AG10803 (cell line): ENCODE measurements around the gene KRABD2.

Experiments used
- DNase-seq: peaks from one replicate; pipeline ENCODE4 v3.0.0; 2010; ENCODE audit warnings: low read depth
- H3K4me3 ChIP-seq: 2 replicates; pipeline ENCODE4 v1.5.1; 2011; ENCODE audit warnings: mild to moderate bottlenecking, low read length, control low read depth
- TF ChIP-seq, protein P1 (sequence below): conservative IDR thresholded peaks from 2 replicates; pipeline ENCODE4 v1.5.1; 2011; ENCODE audit warnings: mild to moderate bottlenecking, low read length, control low read depth, inconsistent platforms

KRABD2 gene

DNA sequence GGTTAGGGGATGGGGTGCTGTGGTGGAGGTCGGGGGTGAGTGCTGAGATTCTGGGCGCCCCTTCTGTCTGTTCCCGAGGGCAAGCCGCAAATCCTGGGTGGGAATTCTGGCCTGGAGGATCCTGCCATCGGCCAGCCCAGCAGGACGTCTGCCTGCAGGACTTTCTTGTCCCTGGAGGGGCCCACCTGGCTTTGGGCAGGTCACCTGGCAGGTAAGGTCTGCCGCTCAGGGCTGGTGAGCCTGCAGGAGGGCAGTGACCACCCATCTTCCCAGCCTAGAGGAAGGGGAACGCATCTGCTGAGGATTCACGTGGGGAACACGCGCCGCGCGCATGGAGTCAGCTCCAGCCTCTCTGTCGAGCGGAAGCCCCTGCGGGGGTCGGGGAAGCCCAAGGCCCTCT lies 15.8 kb upstream of the KRABD2 start:
- no peak for DNase-seq
- no peak overlapping the region for H3K4me3 ChIP-seq
- TF ChIP-seq, protein P1, sequence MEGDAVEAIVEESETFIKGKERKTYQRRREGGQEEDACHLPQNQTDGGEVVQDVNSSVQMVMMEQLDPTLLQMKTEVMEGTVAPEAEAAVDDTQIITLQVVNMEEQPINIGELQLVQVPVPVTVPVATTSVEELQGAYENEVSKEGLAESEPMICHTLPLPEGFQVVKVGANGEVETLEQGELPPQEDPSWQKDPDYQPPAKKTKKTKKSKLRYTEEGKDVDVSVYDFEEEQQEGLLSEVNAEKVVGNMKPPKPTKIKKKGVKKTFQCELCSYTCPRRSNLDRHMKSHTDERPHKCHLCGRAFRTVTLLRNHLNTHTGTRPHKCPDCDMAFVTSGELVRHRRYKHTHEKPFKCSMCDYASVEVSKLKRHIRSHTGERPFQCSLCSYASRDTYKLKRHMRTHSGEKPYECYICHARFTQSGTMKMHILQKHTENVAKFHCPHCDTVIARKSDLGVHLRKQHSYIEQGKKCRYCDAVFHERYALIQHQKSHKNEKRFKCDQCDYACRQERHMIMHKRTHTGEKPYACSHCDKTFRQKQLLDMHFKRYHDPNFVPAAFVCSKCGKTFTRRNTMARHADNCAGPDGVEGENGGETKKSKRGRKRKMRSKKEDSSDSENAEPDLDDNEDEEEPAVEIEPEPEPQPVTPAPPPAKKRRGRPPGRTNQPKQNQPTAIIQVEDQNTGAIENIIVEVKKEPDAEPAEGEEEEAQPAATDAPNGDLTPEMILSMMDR = no peak

DNA sequence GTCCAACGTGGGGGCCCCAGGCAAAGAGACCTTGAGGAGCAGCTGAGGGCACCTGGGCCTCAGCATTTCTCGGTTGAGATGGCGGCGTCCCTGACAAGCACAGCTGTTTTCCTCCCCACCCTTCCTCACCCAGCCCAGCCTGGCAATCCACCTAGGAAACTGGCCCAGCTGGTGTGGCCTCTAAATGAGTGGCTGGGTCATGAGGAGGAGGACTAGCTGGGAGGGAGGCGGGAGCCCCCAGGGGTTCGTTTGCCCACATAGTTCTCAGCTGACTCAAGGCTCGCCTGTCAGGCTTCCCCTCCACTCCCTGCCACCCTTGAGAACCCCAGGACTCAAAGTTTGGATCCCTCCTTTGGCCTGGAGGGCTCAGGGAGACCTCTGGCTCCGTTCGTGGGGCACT lies 15.2 kb upstream of the KRABD2 start:
- TF ChIP-seq, protein P1 = no peak
- peak; percentile 32 for DNase-seq
- H3K4me3 ChIP-seq = no peak overlapping the region

DNA sequence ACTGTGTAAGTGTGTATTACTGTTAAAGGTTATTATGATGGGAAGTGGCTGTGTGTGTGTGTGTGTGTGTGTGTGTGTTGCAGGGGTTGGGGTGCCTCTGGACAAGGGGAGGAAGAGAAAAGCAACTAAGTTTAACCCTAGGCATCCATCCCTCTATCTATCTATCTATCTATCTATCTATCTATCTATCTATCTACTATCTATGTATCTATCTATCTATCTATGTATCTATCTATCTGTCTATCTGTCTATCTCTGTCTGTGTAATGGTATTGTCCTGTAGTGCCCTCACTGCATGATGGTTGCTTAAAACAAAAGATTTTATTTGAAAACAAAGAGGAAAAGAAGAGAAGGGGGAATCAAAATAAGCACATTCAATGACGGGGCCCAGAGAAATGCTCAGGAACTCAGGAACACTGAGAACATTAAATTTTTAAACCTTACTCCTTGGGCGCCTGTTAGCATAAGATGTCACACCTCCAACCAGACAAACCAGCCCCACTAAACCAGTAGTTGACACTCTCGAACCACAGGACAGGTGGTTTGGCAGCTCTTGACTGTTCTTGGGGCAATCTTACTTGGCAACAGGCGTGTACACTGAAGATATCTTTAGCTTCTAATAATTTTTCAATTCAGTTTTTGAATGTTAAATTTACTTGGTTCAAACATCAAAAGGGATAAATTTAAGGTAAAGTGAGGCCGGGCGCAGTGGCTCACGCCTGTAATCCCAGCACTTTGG lies 11.6 kb upstream of the KRABD2 start:
- no peak overlapping the region for H3K4me3 ChIP-seq
- TF ChIP-seq, protein P1 = no peak
- DNase-seq = no peak

DNA sequence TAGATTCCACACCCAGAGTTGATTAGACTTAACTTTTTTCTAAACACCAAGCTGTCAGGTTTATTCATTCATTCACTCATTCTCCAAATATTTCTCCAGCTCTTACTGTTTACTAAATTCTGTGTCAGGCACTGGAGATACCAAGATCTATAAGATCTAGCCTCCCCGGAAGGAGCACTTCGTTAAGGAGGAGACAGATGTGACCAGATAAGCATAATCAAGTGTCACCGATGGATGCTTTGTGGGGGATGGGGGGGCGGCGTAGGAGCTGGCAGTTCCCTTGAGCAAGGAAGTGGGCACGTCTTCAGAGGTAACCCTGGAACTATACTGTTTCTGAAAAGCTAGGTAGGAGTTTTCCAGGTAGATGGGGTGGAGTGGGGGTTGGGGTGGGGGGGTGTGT lies 10.3 kb upstream of the KRABD2 start:
- no peak overlapping the region for H3K4me3 ChIP-seq
- no peak for DNase-seq
- TF ChIP-seq, protein P1 = no peak

DNA sequence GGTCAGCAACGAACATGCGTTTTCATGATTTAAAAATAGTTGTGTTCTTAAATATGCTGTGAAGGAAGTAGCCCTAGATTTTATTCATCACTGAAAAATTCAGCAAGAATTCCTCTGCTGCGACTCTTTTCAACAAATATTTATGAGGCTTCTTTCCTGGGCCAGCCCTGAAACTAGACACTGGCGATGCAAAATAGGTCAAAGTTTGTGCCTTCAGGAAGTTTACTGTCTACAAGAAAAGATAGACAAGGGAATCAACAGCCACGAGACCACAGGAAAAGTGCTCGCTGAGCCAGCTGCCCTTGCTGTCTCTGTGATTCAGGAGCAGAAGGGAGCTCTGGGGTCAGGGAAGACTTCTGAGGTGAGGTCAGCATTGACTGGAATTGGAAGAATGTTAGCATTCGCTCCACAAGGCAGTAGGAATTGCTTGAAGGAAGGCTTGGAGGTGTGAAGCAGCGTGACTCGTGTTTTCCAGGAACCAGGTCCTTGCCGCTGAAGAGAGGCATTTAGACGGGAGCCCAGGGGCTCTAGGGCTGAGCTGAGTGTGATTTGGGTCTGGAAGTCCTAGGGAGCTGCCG lies 8.4 kb upstream of the KRABD2 start:
- TF ChIP-seq, protein P1 = no peak
- peak overlapping the region; percentile 92 for H3K4me3 ChIP-seq
- peak; percentile 95 for DNase-seq

DNA sequence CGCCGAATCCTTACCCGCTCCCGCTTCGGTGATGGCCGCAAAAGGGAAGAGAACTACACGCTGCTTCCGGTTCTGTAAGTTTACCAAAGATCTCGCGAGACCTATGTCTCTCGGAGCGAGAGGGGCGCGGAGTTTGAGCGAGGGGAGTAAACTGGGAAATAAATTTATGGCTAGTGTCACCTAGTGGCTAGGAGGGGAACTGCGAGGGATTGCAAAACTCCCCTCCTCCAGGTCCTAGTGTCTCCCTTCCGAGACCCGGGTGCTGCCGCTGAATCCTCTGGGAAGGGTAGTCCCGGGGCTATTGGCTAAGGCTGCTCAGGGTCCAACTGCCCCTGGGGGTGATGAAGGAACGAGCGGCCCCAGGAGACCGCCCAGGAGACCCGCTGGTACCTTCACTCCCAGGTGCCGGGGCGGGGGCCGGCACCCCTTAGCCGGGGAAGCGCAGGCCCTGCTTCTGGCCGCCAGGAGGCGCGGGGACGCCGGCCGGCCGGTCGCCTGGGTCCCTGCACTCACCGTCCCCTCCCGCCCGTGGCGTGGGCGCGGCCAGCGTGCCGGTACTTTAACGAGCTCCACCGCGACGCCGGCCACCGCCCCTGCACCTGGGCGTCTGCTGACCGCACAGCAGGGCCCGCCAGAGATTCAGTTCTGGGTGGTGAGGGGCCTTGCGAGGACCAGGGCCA lies 6.8 kb upstream of the KRABD2 start, which contains the start of gene RPL26:
RPL26 (minus strand) TSS at position 51 of the 680 bp plus-strand sequence. CDS start 883 bp downstream, outside the sequence.
- H3K4me3 ChIP-seq = peak within 1 kb of the TSS; percentile 92
- TF ChIP-seq, protein P1 = peak; percentile 82
- peak; percentile 98 for DNase-seq

DNA sequence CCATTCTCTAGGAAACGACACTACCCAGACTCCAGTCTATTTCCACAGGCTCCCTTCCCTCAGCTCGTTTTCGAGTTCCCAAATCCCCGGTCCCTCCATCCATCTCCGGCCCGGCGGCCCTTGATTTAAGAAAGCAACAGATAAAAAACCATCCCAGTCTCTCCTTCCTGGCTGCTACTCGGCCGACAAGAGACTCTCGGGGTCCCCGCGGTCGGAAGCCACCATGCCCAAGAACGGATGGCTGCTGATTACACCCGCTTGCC lies 6.3 kb upstream of the KRABD2 start:
- TF ChIP-seq, protein P1 = no peak
- peak overlapping the region; percentile 92 for H3K4me3 ChIP-seq
- no peak for DNase-seq
